Measurements from ENCODE around the gene REXO1.
"Not testable (repeated sequence)": the region's sequence is repeated elsewhere in the genome, so short reads cannot be mapped to it uniquely, and the experiment has no call there.

REXO1 gene

GRCh38 chr19:1848399-1849131 lies at the start of gene REXO1:
TSS of gene REXO1 (minus strand) at chr19:1848483. CDS start at chr19:1848358, 125 bp downstream.
- TF ChIP-seq POLR2A (IDR thresholded peaks at IDR 0.05; ENCODE audit: low read length): peak; percentile 68
- TF ChIP-seq GATA1 (IDR thresholded peaks at IDR 0.05; ENCODE audit: low read depth, low read length): no peak
- DNase-seq: peak; percentile 96 to 98

GRCh38 chr19:1896508-1896907 lies 48.2 kb upstream of the REXO1 start:
- no peak for TF ChIP-seq GATA1 (IDR thresholded peaks at IDR 0.05; ENCODE audit: low read depth, low read length)
- no peak for TF ChIP-seq POLR2A (IDR thresholded peaks at IDR 0.05; ENCODE audit: low read length)
- DNase-seq: no peak

DNA sequence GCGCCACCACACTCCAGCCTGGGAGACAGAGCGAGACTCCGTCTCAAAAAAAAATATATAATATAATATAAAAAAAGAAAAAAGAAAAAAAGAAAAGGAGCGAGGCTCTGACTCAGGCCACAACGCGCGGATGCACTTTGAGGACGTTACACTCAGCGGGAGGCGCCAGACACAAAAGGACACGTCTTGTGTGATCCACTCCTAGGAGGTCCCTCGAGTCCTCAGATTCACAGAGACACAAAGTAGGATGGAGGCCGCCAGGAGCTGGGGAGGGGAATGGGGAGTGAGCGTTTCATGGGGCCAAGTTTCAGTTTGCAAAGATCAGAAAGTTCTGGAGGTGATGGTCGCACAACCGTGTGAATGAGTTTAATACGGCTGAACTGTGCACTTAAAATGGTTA lies 45.5 kb upstream of the REXO1 start:
- TF ChIP-seq GATA1 (IDR thresholded peaks at IDR 0.05; ENCODE audit: low read depth, low read length) (no peak), POLR2A (IDR thresholded peaks at IDR 0.05; ENCODE audit: low read length) (no peak)
- DNase-seq: no peak

- no peak for TF ChIP-seq POLR2A (IDR thresholded peaks at IDR 0.05; ENCODE audit: low read length)
- TF ChIP-seq GATA1 (IDR thresholded peaks at IDR 0.05; ENCODE audit: low read depth, low read length): no peak
- DNase-seq: no peak
These were observed 41.6 kb upstream of the REXO1 start for GRCh38 chr19:1889907-1890306.

- DNase-seq: no peak
- TF ChIP-seq GATA1 (IDR thresholded peaks at IDR 0.05; ENCODE audit: low read depth, low read length) (no peak), POLR2A (IDR thresholded peaks at IDR 0.05; ENCODE audit: low read length) (no peak)
These were observed 40.1 kb upstream of the REXO1 start for GRCh38 chr19:1888385-1888784.

GRCh38 chr19:1886360-1886759 lies 38.1 kb upstream of the REXO1 start:
- DNase-seq: not testable (repeated sequence)

- DNase-seq: peak; percentile 96 to 98
- peak; percentile 26 for TF ChIP-seq POLR2A (IDR thresholded peaks at IDR 0.05; ENCODE audit: low read length)
These were observed 37.3 kb upstream of the REXO1 start, which contains the start of gene ABHD17A for GRCh38 chr19:1885398-1886119. TSS of gene ABHD17A (minus strand) at chr19:1885496. CDS start at chr19:1881566, 3,930 bp downstream.

DNA sequence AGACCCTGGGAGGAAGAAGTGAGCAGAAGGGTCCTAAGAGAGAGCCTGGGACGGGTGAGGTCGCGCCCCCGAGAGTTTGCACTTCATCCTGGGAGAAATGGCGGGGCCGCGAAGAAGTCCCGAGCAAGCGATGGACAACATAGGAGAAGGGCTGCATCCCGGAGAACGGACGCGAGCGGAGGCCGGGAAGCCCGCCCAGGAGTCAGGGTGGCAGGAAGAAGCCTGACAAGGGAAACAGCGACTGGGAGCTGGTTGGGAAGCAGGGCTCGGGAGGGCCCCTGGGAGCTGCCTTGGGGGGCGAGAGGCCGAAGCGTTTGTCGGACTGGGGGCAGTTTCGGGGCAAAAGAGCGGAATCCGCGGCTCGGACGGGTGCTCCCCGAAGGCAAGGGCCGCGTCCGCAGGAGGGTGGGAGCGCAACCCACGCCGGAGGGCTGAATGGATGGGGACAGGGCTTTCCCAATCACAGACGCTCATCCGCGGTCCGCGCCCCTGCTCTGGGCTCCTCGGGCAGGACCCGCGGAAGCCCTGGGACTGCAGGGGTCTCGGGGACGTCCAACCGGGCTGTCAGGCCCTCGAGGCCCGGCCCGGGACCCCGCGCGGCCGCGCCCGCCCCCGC lies 36.5 kb upstream of the REXO1 start:
- TF ChIP-seq GATA1 (IDR thresholded peaks at IDR 0.05; ENCODE audit: low read depth, low read length): no peak
- no peak for TF ChIP-seq POLR2A (IDR thresholded peaks at IDR 0.05; ENCODE audit: low read length)
- DNase-seq: peak in 1 of 2 experiments; percentile 62

DNA sequence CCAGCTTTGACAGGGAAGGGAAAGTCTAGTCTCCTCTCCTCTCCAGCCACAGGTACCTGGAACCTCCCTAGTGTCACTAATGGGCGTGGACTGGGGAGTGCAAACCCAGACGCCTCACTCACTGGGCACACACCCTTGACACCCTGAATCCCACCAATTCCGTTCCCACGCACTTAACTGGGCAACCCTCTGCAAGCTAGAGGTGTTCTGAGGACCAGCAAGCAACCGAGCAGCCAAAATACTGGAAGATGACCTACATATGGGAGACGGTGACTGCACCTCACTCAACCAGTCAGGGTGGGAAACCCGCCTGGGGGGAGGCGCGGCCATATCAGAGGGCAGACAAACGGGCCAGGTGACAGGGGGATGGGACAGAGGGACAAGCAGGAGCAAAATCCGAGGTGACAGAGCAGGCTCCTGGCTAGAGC lies 36.0 kb upstream of the REXO1 start:
- DNase-seq: peak in 1 of 2 experiments; percentile 52
- no peak for TF ChIP-seq GATA1 (IDR thresholded peaks at IDR 0.05; ENCODE audit: low read depth, low read length)
- no peak for TF ChIP-seq POLR2A (IDR thresholded peaks at IDR 0.05; ENCODE audit: low read length)

DNA sequence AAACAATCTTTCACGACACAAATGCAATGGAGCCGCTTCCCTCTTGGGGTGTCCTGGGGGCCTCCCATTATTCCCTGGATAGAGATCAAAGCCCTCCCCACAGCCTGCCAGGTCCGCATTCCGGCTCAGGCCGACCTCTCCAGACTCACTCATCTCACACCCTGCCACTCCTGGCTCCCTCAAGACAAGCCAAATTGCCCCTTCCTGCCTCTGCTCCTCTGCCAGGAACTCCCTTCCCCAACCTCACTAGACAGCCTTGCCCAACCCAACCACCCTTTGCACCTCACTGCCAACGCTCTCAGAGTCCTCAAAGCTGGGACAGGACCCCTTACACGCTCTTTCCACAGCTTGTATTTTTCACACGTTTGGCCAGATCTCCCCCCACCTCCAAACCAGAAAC lies 35.5 kb upstream of the REXO1 start:
- TF ChIP-seq GATA1 (IDR thresholded peaks at IDR 0.05; ENCODE audit: low read depth, low read length) (no peak), POLR2A (IDR thresholded peaks at IDR 0.05; ENCODE audit: low read length) (no peak)

GRCh38 chr19:1882786-1883692 lies 34.8 kb upstream of the REXO1 start:
- DNase-seq: no peak
- TF ChIP-seq GATA1 (IDR thresholded peaks at IDR 0.05; ENCODE audit: low read depth, low read length) (no peak), POLR2A (IDR thresholded peaks at IDR 0.05; ENCODE audit: low read length) (no peak)

More for the DNA sequence above, 35.5 kb upstream of the REXO1 start:
- DNase-seq: no peak

DNA sequence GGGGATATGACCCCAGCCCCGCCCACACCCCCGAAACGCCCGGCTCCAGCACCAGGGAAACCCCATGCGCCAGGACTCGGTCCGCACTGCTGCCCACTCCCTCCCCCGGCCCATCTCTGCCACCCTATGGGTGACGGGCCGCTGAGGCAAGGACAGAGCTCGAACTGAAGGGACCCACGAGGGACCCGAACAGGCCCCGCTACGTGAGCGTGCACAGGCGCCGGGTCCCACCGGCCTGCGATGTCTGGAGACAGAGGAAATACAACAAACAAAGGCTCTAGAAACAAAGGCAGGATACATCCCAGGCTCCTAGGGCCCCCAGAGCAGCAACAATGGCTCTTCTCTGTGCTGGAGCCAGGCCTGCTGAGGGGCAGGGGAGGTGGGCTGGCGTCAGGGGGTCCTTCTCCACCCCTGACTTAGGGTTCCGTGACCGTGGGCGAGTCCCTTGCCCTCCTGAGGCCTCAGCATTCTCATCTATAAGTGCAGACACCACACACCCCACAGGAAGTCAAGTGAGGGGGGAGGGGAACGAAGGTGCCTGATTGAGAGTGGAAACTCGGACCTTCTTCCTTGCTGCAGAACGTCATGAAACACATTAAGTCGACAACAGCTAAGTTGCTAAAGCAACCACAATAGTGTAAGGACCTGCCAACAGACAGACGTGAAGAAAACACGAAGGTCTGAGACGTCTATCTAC lies 34.0 kb upstream of the REXO1 start:
- no peak for DNase-seq

GRCh38 chr19:1881393-1882088 lies 33.3 kb upstream of the REXO1 start:
- DNase-seq: not testable (repeated sequence)

More for the DNA sequence above, 34.0 kb upstream of the REXO1 start:
- TF ChIP-seq POLR2A (IDR thresholded peaks at IDR 0.05; ENCODE audit: low read length): no peak
- TF ChIP-seq GATA1 (IDR thresholded peaks at IDR 0.05; ENCODE audit: low read depth, low read length): no peak

Measured in erythroblast (primary cell).